Skin epidermis (tissue), 12 donors: ENCODE data around the gene TRPM3.

Experiments used
- H3K27ac ChIP-seq, 21 experiments: fragments of 200-600 bp; sonication (generic) in 11 of 21; one replicate each; pipeline ENCODE4 v1.5.0; 2020; ENCODE audit warnings: mild to moderate bottlenecking in 3 of 21, inconsistent platforms in 2 of 21, moderate library complexity in 2 of 21
- H3K4me3 ChIP-seq, 7 experiments: fragments of 200-600 bp; sonication (generic) in 2 of 7; one replicate each; pipeline ENCODE4 v1.5.0; 2020; ENCODE audit warnings: inconsistent platforms in 2 of 7, mild to moderate bottlenecking in 2 of 7, moderate library complexity in 1 of 7

The TRPM3 gene

DNA sequence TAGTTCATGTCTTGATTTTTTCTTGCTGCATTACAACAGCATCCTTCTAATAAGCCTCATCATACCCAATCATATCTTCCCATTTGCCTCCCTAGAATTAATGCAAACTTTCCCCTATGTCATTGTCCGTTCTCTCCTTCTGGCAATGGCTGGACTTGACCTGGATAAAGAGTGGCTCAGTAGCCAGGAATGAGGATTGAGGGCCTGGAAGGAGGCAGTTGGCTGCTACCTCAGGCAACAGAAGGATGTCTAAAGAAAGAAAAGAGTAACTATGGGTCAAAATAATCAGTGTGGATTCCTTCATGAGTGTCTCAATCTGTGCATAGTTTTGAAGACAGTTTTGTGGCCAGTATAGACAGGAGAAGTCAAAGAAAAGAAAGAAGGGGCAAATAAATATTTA lies 209.6 kb downstream of the TRPM3 start:
- no peak overlapping the region for H3K4me3 ChIP-seq
- no peak overlapping the region for H3K27ac ChIP-seq

DNA sequence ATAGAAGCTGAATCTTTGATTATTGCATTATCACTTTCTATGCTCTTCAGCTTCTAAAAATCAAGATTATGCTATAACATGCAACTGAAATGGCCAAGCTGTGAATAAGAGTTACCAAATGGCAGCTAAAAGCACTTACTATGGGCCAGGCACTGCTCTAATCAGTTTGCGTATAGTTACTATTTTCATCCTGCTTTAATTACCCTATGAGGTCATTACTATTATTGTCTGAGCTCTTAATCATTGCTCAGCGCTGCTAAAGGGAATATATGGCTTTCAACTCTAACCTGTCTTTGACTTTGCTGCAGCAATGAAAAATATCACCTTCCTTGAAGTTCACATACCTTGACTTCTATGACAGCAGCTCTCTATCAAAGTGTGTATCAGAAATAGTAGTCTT lies 210.8 kb downstream of the TRPM3 start:
- Histone ChIP-seq H3K27ac (no peak overlapping the region), H3K4me3 (no peak overlapping the region)

DNA sequence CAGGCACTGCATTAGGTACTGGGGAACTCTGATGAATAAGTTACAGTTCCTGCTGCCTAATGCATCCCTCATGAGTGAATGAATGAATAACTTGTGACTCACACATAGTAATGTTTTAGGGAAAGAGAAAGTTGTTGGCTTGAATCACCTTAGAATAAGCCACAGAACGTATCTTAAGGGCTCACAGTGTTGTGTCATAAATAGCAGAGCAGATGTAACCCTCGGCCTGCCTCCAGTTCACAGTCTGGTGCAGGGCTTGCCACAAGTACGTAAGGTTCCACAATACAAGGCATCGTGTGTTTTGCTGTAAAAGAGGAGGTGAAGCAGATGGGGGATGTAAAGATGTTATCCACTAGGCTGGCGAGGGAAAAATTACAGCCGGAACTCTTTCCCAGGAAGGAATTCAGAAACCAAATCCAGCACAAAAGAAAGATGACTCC lies 218.7 kb downstream of the TRPM3 start:
- Histone ChIP-seq H3K4me3 (no peak overlapping the region), H3K27ac (peak overlapping the region in 1 of 21 experiments; percentile 2)

DNA sequence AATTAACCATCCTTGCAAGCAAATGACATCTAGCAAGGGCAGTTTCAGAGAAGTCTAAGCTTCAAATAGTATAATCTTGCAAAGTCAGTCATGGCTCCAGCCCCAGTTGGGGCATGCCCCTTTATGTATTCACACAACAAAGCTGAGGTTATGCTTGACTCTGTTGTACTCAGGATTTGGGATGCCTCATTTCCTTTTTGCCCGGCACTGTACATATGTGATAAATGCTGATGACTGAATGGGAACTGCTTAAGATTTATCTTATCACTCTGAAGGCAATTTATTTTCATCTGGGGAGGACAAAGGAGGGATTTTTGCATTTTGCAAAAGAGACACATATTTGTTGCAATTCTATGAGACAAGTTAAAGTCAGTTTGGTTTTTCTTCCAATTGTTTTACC lies 219.2 kb downstream of the TRPM3 start:
- Histone ChIP-seq H3K27ac (no peak overlapping the region), H3K4me3 (no peak overlapping the region)

DNA sequence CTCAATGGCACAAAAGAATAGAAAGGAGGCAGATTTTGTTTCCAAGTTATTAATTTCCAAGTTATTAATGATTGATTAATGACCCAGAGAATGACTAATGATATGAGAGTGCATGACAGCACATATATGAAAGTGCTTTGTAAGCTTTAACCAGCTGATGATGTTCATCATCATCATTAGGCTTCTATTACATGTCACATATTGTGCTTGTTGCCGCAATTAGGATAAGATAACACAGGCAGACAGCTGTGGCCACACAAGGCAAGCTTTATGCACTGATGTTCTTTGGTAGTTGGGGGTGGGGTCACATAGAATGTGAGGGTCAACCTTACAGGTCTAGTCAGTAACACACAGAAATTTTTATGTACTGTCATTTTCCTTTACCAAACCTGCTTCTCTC lies 219.7 kb downstream of the TRPM3 start:
- H3K4me3 ChIP-seq, result no peak overlapping the region

DNA sequence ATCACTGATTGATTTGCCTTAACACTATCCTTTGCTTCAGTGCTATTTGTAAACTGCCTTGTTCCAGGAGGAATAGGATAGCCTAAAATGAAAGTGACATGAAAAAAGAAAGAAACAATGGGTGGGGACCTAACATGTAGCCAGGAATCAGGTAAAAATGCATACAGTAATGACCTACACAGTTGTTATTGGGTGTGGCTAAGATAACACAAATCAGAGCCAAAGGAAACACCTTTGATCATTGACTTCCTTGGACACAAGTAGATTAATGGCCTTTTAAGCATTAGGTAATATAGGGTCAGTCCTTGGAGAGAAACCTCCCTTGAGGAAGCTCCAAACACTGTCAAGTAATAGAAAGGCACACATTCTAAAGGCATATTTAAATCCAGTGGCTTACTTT lies 220.4 kb downstream of the TRPM3 start:
- no peak overlapping the region for H3K4me3 ChIP-seq
- H3K27ac ChIP-seq, result no peak overlapping the region

More for the DNA sequence above, 219.7 kb downstream of the TRPM3 start:
- no peak overlapping the region for H3K27ac ChIP-seq

DNA sequence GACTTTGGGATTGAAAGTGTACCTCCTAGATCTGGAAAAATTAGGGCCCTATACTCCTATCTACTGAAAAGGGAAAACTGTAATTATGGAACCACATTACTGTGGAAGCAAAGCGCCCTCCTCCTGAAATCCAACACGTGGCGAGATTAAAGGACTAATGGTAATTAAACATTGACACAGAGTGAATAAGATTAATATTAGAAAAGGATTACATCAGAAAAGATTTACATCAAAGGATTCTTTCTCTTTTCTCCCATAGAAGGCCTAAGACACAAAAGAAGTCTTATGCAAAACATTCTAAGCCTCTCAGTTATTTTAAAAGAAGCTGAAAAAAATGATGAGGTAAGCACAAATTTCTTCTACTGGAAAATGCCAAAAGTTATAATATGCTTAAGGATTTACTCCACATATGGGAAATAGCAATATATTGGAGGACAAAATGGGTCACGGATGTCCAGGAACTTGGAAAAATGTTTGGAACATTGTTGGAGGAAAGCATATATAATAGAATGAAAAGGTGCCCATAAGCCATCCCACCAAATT lies 227.8 kb downstream of the TRPM3 start:
- Histone ChIP-seq H3K27ac (no peak overlapping the region), H3K4me3 (no peak overlapping the region)

DNA sequence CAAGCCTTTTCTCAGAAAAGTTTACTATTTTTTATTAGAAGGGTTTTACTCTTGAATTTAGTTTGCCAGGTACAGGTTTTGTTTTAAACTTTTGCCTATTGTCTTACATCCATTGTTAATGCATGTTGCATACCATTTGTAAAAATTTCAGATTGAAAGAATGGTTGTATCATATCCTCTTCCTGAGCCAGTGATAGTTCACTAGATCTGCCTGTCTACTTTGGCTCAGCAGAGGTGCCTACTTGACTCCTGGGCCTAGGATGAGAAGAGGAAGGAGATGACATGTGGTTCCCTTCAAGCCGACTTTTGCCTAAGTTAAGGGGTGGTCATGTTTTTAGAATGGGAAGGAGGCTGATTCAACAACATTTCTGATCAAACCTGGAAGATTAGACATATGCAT lies 232.9 kb downstream of the TRPM3 start:
- no peak overlapping the region for H3K27ac ChIP-seq
- H3K4me3 ChIP-seq, result no peak overlapping the region

DNA sequence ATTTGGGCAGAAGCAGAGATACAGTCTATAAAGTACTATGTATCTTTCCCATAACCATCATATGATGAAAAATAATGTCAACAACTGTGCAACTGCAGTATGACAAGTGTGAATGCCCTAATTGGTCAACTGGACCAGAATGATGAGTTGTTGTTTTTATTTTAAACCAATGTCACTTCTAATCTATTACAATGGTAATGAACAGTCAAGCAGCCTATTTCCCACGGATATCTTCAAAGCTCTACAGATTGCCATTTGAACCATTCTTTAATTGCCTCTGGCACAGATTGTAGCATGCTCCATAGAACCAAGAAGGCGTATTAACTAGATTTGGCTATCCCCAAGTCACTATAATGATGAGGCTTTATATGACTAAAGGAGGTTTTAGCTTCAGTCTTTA lies 233.6 kb downstream of the TRPM3 start:
- Histone ChIP-seq H3K27ac (no peak overlapping the region), H3K4me3 (no peak overlapping the region)

DNA sequence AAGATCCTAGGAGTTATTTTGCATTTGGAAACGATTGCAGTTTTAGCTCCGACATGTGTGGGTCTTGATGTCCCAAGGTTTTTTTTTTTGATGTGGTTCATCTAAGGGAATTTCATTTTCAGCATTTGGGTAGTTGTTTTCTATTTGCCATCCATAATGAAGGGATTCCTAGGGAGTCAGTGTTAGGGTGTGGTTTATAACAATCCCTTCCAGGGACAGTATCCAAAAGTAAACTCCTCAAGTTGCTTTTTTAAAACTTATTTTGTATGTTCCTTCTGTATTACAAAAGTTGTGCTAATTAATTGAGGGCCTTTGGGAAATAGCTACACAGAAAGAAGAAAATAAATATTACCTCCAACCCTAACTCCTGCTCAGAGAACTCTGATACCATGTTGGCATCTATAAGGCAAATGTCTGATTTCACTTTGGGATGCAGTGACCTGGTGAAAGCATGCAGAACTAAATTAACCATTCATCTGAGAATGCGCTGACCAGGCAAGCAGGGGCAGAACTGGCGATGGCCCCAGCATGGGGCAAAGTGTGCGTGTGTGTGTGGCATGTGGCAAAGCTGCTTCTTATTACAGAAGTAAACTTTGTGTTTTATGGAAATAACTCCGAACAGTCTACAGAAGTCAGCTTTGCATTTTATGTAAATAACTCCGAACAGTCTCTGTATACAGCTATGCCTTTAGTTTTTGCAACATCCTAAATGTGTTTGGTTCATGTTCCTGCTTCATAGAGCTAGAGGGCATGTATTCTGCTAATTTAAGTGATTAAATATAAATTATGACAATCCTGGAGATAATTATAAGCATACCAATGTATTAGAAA lies 237.2 kb downstream of the TRPM3 start:
- H3K27ac ChIP-seq, result no peak overlapping the region

DNA sequence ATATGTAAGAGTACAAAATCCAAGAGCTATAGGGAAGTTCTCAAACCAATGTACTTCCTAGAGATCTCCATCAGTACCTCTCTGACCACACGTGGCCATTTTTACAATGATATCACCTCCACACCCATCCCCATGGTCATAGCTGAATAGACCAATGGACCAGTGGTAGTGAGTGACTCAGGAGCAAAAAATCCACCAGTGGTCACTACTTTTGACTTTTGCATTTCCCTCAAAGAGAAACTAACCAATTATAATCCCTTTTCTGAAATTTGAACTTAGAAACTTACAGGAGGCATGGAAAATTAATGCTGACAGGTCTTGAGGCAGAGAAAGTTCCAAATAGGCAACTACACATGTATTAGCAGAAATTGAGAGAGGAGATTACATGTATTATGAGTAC lies 238.4 kb downstream of the TRPM3 start:
- Histone ChIP-seq H3K4me3 (no peak overlapping the region), H3K27ac (no peak overlapping the region)

More for the DNA sequence above, 237.2 kb downstream of the TRPM3 start:
- H3K4me3 ChIP-seq, result no peak overlapping the region

DNA sequence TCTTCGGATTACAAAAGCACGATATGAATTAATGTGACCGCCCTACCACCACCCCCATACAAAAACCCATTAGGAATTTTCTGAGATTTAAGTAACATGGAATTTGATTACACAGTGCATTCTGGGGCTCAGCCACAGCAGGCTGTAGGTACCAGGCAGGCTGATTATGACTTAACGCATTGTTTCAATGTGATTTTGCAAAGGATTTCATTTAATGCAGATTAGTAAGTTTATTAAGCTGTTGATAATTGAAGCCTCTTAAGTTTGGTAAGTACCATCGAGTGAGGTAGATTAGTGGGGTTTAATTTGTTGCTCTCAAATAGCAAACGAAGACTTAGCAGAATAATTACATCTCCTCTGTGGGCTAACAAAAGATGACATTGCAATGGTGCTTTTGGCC lies 240.1 kb downstream of the TRPM3 start:
- H3K4me3 ChIP-seq, result no peak overlapping the region
- no peak overlapping the region for H3K27ac ChIP-seq

DNA sequence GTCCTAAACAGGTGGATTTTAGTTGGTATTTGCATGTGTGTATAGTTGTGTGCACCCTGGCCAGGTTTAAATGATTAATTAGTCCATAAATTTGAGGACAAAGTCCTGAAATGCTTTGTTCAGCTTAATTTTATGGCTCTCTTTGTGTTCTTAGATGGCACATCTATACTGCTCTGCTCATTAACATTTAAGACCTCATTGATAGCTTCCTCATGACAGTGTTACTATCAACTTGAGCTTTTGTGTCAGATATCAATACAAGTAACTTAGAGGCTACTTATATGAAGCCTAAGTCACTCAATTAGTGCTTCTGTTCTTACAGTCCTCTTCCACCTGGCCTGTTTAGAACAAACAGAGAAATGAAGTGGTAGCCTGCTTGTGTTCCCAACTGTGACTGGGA lies 240.9 kb downstream of the TRPM3 start:
- no peak overlapping the region for H3K27ac ChIP-seq
- no peak overlapping the region for H3K4me3 ChIP-seq

DNA sequence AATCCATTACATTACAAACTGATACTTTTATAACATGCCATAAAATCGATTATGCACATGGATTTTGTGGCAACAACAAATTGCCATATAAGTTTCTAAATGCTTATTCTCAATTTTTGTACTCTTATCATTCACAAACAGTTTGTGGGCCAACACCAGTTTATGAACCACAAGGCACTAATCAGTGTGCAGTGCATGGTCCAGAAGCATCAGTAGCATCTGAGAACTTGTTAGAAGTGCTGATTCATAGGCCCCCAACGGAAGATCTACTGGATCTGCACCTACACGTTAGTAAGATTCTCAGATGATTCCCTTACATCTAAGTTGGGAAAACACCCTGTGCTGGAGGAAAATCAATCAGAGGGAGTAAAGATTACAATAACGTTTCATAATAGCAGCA lies 242.8 kb downstream of the TRPM3 start:
- H3K4me3 ChIP-seq, result no peak overlapping the region
- H3K27ac ChIP-seq, result no peak overlapping the region

DNA sequence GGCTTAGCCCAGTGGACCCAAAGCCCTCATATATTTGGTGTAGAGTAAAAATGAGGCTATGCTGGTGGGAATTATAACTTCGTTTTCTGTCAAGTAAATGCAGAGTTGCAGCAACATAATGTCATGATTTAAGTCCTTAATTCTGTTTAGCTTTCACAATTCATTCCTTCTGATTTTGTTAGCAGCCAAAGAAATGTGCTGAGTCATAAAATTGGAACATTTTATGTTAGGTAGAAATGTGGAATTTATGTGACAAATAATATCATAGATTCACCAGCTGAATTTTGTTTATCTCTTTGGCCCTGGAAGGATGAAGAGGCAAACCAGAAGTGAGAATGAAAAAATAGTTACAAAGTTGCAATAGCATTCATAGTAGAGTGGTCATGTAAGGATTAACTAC lies 247.0 kb downstream of the TRPM3 start:
- Histone ChIP-seq H3K4me3 (no peak overlapping the region), H3K27ac (no peak overlapping the region)

DNA sequence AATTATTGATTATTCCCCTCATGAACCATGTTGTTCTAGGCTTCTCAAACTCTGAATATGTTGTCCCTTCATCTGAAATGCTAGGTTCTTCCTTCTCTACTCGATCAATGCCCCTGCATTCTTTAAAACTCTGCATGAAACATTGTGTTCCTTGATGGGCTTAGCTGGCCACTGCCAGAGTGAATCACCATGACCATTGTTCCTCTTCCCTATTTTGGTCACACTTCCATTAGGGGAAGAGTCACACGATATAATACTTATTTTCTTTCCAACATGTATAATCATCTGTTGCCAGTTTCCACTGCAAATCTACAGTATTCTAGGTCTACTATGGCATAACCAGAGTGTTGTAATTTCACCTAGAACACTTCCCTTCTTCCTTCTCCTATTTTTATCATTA lies 247.9 kb downstream of the TRPM3 start:
- Histone ChIP-seq H3K27ac (no peak overlapping the region), H3K4me3 (no peak overlapping the region)

DNA sequence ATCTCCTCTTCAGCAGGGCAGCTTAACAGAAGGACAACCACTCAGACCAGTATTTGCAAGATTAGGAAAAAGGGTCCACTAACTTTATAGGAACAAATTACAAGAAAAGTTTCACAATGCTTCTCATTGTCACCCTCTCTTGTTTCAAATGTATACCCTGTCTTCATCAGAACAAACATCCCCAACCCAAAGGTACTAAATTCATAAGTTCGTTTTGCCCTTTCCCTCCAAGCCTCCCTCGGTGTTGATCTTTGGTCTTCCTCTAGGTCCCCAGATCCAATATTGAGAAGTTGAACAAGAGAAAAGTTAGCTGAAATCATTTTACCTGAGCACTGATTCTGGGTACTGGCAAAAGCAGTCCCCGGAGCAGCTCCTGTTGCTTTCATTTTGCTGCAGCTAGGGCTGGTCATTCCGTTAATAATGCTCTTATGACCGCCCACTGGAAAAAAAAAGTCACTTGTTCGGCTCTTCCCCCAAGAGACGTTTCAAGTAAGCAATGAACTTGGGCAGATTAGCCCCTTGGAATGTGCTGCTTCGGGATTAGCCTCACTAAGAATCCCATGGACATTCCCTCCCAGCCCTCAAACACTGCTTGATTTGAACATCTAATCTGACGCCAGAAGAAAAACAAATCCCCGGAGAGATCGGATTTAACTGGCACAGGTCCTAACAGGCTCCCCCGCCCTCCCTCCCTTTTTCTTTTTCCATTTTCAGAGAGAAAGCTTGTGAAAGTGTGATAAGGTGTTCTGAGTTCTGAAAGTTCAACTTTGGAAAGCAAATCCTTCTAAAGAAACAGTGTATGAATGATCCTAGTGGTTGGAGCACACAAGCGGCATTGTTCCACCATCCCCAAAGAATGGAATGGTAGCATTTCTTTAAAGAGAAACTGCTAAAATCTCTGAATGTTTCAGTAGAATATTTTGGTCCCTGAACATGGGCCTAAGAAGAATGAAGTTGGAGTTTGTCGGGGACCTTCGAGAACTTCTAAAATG lies 252.5 kb downstream of the TRPM3 start:
- H3K4me3 ChIP-seq, result no peak overlapping the region
- H3K27ac ChIP-seq, result no peak overlapping the region

DNA sequence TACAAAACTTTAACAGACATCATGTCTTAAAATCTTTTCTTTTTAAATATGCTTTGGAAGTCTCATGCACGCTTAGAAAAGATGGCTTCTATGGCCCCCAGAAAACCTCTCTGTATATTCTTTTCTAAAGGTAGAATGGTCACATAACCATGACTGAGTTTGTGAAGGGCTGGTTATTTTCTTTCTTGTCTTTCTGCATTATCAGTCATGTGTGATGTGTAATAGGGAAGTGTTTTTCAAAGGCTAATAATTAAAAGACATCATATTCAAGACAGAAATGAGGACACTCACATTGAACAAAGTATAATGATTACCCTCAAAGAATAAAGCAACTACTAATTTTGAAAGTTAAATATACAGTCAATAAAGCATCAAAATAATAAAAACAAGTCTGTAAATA lies 253.4 kb downstream of the TRPM3 start:
- Histone ChIP-seq H3K27ac (no peak overlapping the region), H3K4me3 (no peak overlapping the region)

DNA sequence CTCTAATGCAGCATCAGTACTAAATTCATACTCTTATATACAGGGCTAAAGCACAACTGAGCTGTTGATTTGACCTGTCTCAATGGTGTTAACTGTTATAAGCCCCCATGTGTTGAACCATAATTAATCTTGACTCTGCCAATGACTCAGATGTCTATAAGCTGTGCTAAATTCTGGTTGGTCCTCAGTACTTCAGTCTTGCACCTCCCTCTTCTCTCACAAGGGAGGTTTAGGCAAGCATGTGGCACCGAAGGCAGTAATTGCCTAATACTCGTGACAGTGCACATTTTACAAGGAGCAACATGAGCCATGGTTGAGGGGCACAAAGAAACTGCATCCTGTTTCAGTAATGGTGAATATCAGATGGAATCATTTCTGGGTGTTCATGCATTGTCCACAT lies 255.9 kb downstream of the TRPM3 start:
- H3K27ac ChIP-seq, result no peak overlapping the region
- H3K4me3 ChIP-seq, result no peak overlapping the region

DNA sequence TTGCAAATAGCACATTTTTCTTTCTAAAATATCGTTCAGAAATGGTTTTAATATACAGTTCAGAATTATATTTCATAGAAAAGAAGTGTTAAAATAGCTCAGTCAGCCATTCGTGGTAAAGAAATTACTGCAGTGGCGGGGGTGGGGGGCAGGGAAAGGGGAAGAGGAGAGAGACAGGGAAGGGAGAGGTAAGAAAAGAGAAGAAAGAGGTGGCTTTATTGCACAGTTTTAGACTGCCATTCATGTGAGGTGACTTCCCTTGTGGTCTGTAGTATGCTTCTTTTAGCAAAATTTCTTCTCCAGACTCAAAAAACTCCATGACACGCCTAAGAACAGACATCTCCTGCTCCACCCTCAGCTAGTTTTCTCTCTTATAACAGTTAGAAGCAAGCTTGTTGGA lies 259.6 kb downstream of the TRPM3 start:
- no peak overlapping the region for H3K27ac ChIP-seq
- no peak overlapping the region for H3K4me3 ChIP-seq

DNA sequence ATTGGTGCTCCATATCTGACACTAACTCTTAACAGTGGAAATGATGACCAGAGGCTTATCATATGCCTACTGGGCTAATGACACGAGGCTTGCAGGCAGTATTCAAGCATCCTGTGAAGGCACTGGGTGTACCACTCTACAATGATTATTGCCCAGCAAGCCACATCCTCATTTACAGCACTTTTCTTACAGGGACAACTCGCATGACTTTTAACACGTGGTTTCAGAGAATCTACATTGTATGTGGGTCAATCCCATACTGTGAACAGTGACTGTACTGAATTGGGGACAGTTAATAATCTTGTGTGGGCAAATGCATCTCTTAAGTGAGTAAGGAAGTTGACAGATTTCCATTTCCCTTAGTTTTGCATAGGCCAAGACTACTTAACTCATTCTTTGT lies 260.0 kb downstream of the TRPM3 start:
- no peak overlapping the region for H3K27ac ChIP-seq
- no peak overlapping the region for H3K4me3 ChIP-seq
